Measurements from ENCODE around the gene XYLT1. TPM values are rescaled to one million over a fixed set of nuclear protein-coding genes. Genes with fewer than 3 reads are reported as not detected.

Gene XYLT1
- total and polyA plus RNA-seq, 10 of the 15 experiments (the other 5 are each of a cell fraction or from before 2014, with no cell fraction given) = 0.88 to 14.8 (median 5.8) TPM

DNA sequence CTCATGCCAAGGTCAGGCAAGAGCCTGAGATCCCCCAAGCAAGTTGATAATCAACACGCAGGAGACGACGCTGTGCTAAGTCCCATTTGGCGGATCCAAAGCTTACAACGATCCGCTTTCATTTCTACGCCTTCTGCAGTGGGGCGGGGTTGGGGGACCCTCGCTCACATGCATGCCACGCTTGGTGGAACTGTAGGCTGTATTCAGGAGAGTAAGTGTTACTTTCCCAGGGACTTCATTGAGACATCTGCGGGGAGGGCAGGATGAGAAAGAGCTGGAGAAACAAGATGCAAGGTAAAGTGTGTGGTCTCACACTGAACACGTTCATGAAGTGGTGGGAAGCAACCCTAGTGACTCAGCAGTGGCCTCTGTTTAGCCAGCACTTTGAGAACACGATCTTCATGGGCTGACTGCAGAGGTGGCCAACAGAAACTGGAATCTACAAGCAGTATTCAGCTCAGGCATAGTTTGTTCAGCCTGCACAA is 100.5 kb downstream of the XYLT1 start:
- BruUV-seq (replicated peaks) = no TSS peak
- Histone ChIP-seq H4K20me1 (ENCODE audit: control insufficient read depth, insufficient read depth) (no peaks in the 10 kb centered on the region), H3K4me2 (ENCODE audit: control insufficient read depth, insufficient read depth) (0 out of 2 replicates have a peak overlapping the region, but pooled peaks have one; percentile 72), H3K9me3 (replicated peaks; ENCODE audit: control insufficient read depth, insufficient read depth, low read length) (no peaks in the 10 kb centered on the region), H2AFZ (ENCODE audit: control insufficient read depth, low read depth, low read length) (no peak overlapping the region), H3K79me2 (ENCODE audit: control insufficient read depth, insufficient read depth, low read length) (no peaks in the 10 kb centered on the region), H3K27ac (ENCODE audit: control insufficient read depth, insufficient read depth) (peak overlapping the region; percentile 36), H3K27me3 (replicated peaks in 1 of 2; ENCODE audit: control insufficient read depth in 2 of 2, insufficient read depth in 2 of 2, low read length in 1 of 2) (no peaks in the 10 kb centered on the region), H3K9ac (ENCODE audit: control insufficient read depth, insufficient read depth, low read length) (no peak overlapping the region), H3K4me3 (peak overlapping the region; percentile 41; the same call in 1 of the 2 replicates), H3K4me1 (ENCODE audit: control insufficient read depth, insufficient read depth, low read length) (peaks cover 52% of the 10 kb centered on the region), H3K36me3 (ENCODE audit: control insufficient read depth in 2 of 2, insufficient read depth in 2 of 2, low read length in 1 of 2) (no peaks in the 10 kb centered on the region)
- ChIA-PET POLR2A (interaction anchor here (0.6 to 4.3 kb wide), 10 partner anchors 11 to 98 kb away, joined by 3 to 46 read pairs (median 6); no protein-coding TSS in a partner anchor), CTCF (interaction anchor here (0.7 to 5.5 kb wide), 12 partner anchors 8 to 110 kb away, joined by 3 to 47 read pairs (median 4); no protein-coding TSS in a partner anchor), SMC1A (ENCODE audit: uncharacterized antibody, unreplicated experiment) (interaction anchor here (0.7 to 22.0 kb wide), 27 partner anchors 8 to 299 kb away, joined by 3 to 303 read pairs (median 5); no protein-coding TSS in a partner anchor), RAD21 (ENCODE audit: unreplicated experiment) (interaction anchor here (0.6 to 13.5 kb wide), 19 partner anchors 8 to 302 kb away, joined by 3 to 162 read pairs (median 4); no protein-coding TSS in a partner anchor)
- intact Hi-C loops (cut with micrococcal nuclease; ENCODE audit: unreplicated experiment) = no loop called here
- ATAC-seq (no peak), DNase-seq (ENCODE audit: low read depth, low spot score) (no peak), FAIRE-seq (no peak)
- WGBS (ENCODE audit: insufficient coverage, insufficient replicate concordance, low lambda C conversion rate, missing lambda C conversion rate) = 77% methylated on average over 13 of the region's 13 CpGs
- in situ Hi-C loops (cut with MboI) = no loop called here
- TF ChIP-seq MLLT1 (IDR thresholded peaks at IDR 0.05) = peak; percentile 73
- no peak for TF ChIP-seq TCF12 (IDR thresholded peaks at IDR 0.05; ENCODE audit: low read depth, low read length)
- no peak for TF ChIP-seq SREBF1 (IDR thresholded peaks at IDR 0.05; ENCODE audit: low read length)
- TF ChIP-seq DPF2 (IDR thresholded peaks at IDR 0.05) = no peak
- no peak for TF ChIP-seq PAX5 (IDR thresholded peaks at IDR 0.05; ENCODE audit: borderline replicate concordance, low read depth, low read length)
- no peak for TF ChIP-seq IKZF1 (conservative IDR thresholded peaks at IDR 0.05)
- no peak for TF ChIP-seq NFYB (IDR thresholded peaks at IDR 0.05; ENCODE audit: insufficient read depth, low read depth, low read length)
- TF ChIP-seq NFIC (IDR thresholded peaks at IDR 0.05; ENCODE audit: low read depth, low read length) = 0 out of 2 replicates have a peak, but pooled peaks have one; percentile 22
- no peak for TF ChIP-seq HDAC6 (IDR thresholded peaks at IDR 0.05; ENCODE audit: unreplicated experiment)
- TF ChIP-seq, protein P1, sequence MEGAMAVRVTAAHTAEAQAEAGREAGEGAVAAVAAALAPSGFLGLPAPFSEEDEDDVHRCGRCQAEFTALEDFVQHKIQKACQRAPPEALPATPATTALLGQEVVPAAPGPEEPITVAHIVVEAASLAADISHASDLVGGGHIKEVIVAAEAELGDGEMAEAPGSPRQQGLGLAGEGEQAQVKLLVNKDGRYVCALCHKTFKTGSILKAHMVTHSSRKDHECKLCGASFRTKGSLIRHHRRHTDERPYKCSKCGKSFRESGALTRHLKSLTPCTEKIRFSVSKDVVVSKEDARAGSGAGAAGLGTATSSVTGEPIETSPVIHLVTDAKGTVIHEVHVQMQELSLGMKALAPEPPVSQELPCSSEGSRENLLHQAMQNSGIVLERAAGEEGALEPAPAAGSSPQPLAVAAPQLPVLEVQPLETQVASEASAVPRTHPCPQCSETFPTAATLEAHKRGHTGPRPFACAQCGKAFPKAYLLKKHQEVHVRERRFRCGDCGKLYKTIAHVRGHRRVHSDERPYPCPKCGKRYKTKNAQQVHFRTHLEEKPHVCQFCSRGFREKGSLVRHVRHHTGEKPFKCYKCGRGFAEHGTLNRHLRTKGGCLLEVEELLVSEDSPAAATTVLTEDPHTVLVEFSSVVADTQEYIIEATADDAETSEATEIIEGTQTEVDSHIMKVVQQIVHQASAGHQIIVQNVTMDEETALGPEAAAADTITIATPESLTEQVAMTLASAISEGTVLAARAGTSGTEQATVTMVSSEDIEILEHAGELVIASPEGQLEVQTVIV (IDR thresholded peaks at IDR 0.05; ENCODE audit: borderline replicate concordance, partially characterized antibody) = no peak
- TF ChIP-seq, protein P2, sequence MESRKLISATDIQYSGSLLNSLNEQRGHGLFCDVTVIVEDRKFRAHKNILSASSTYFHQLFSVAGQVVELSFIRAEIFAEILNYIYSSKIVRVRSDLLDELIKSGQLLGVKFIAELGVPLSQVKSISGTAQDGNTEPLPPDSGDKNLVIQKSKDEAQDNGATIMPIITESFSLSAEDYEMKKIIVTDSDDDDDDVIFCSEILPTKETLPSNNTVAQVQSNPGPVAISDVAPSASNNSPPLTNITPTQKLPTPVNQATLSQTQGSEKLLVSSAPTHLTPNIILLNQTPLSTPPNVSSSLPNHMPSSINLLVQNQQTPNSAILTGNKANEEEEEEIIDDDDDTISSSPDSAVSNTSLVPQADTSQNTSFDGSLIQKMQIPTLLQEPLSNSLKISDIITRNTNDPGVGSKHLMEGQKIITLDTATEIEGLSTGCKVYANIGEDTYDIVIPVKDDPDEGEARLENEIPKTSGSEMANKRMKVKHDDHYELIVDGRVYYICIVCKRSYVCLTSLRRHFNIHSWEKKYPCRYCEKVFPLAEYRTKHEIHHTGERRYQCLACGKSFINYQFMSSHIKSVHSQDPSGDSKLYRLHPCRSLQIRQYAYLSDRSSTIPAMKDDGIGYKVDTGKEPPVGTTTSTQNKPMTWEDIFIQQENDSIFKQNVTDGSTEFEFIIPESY (IDR thresholded peaks at IDR 0.05) = no peak
- TF ChIP-seq, protein P3, sequence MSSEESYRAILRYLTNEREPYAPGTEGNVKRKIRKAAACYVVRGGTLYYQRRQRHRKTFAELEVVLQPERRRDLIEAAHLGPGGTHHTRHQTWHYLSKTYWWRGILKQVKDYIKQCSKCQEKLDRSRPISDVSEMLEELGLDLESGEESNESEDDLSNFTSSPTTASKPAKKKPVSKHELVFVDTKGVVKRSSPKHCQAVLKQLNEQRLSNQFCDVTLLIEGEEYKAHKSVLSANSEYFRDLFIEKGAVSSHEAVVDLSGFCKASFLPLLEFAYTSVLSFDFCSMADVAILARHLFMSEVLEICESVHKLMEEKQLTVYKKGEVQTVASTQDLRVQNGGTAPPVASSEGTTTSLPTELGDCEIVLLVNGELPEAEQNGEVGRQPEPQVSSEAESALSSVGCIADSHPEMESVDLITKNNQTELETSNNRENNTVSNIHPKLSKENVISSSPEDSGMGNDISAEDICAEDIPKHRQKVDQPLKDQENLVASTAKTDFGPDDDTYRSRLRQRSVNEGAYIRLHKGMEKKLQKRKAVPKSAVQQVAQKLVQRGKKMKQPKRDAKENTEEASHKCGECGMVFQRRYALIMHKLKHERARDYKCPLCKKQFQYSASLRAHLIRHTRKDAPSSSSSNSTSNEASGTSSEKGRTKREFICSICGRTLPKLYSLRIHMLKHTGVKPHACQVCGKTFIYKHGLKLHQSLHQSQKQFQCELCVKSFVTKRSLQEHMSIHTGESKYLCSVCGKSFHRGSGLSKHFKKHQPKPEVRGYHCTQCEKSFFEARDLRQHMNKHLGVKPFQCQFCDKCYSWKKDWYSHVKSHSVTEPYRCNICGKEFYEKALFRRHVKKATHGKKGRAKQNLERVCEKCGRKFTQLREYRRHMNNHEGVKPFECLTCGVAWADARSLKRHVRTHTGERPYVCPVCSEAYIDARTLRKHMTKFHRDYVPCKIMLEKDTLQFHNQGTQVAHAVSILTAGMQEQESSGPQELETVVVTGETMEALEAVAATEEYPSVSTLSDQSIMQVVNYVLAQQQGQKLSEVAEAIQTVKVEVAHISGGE (CRISPR knock-in tag; IDR thresholded peaks at IDR 0.05) = no peak
- TF ChIP-seq PML (IDR thresholded peaks at IDR 0.05; ENCODE audit: low read length) = 0 out of 2 replicates have a peak, but pooled peaks have one; percentile 36
- 0 out of 2 replicates have a peak, but pooled peaks have one; percentile 37 for TF ChIP-seq MTA3 (IDR thresholded peaks at IDR 0.05; ENCODE audit: borderline replicate concordance, low read length)
- TF ChIP-seq ZNF24 (IDR thresholded peaks at IDR 0.05) = no peak

Measured in GM12878 (cell line).